HepG2 (cell line): Measurements from ENCODE around the gene LIPN. TPM values are rescaled to one million over a fixed set of nuclear protein-coding genes. Genes with fewer than 3 reads are reported as not detected.

Experiments
- ATAC-seq: fragments of 200-7000 bp; cut with Tn5 transposase; 3 replicates; pipeline ENCODE4 v1.9.1; 2020; ENCODE audit warnings: mild to moderate bottlenecking, moderate library complexity
- BruUV-seq: library from RNA; stranded (reverse); fragments of 400-500 nt; replicated peaks from 2 replicates; lab custom pipeline; 2021; lab: Mats Ljungman, UMichigan
- CTCF ChIA-PET: fragments of 300-600 bp; formaldehyde crosslinking; extraction: SDS; loops from one replicate; lab custom pipeline; 2021; ENCODE audit warnings: low total read pairs, inconsistent platforms, low intra/inter-chr PET ratio; lab: Yijun Ruan, JAX
- POLR2A ChIA-PET: fragments of 350-600 bp; sonication (Branson Sonifier 250); formaldehyde crosslinking; loops from one replicate; lab custom pipeline; 2020; ENCODE audit warnings: antibody characterized with exemption, inconsistent platforms; lab: Yijun Ruan, JAX
- DNase-seq: peaks from one replicate; pipeline ENCODE4 v3.0.0-alpha.2; 2015; ENCODE audit warnings: low spot score
- FAIRE-seq: peaks from 3 replicates; lab custom pipeline; 2011; peaks lifted over from hg19 to GRCh38; lab: Jason Lieb, UNC
- H2AFZ ChIP-seq: one replicate; pipeline ENCODE4 v1.6.1; 2011; ENCODE audit warnings: low read length, inconsistent platforms
- H3K27ac ChIP-seq: fragments of 300-600 bp; 3 replicates; pipeline ENCODE4 v1.8.0; 2011; ENCODE audit warnings: mixed run types, mild to moderate bottlenecking, mixed read lengths, low read length, inconsistent platforms; ENCODE audit not compliant: insufficient read depth; ENCODE audit errors: extremely low read length
- H3K27me3 ChIP-seq, 2 experiments: fragments of 200-600 bp in 1 of 2; 2 replicates in 1 of 2; 3 replicates in 1 of 2; pipeline versions ENCODE4 v1.6.0 to v1.8.0; 2011; ENCODE audit warnings: low read length in 2 of 2, mild to moderate bottlenecking in 2 of 2, moderate library complexity in 2 of 2, inconsistent platforms in 1 of 2; ENCODE audit not compliant: insufficient read depth in 2 of 2, control insufficient read depth in 1 of 2
- H3K36me3 ChIP-seq, 2 experiments: fragments of 200-600 bp in 1 of 2; replicated peaks in 1 of 2; 2 replicates in 1 of 2; 3 replicates in 1 of 2; pipeline versions ENCODE4 v1.5.1 to v1.8.0; 2011; ENCODE audit warnings: low read length in 2 of 2, inconsistent platforms in 1 of 2; ENCODE audit not compliant: insufficient read depth in 2 of 2, control insufficient read depth in 1 of 2
- H3K4me1 ChIP-seq: 2 replicates; pipeline ENCODE4 v1.5.1; 2012; ENCODE audit warnings: low read length, inconsistent platforms; ENCODE audit not compliant: insufficient read depth
- H3K4me2 ChIP-seq: 2 replicates; pipeline ENCODE4 v1.6.0; 2011; ENCODE audit warnings: low read depth, low read length, inconsistent platforms
- H3K4me3 ChIP-seq, 3 experiments: fragments of 200-600 bp in 1 of 3; sonication (generic), shearing (Covaris generic) in 1 of 3; replicated peaks in 1 of 3; 2 replicates each; pipeline ENCODE4 v1.5.1; 2011 to 2016; ENCODE audit warnings: low read length in 3 of 3, inconsistent platforms in 2 of 3, low read depth in 2 of 3, mild to moderate bottlenecking in 2 of 3, control low read depth in 1 of 3, mixed read lengths in 1 of 3; ENCODE audit not compliant: insufficient read depth in 1 of 3
- H3K79me2 ChIP-seq: one replicate; pipeline ENCODE4 v1.6.1; 2011; ENCODE audit warnings: low read length, inconsistent platforms; ENCODE audit not compliant: insufficient read depth
- H3K9ac ChIP-seq: 2 replicates; pipeline ENCODE4 v1.6.0; 2011; ENCODE audit warnings: mild to moderate bottlenecking, low read depth, low read length, inconsistent platforms; ENCODE audit not compliant: insufficient read depth
- H3K9me3 ChIP-seq: 2 replicates; pipeline ENCODE4 v1.5.1; 2012; ENCODE audit warnings: mild to moderate bottlenecking, low read length
- H4K20me1 ChIP-seq: 2 replicates; pipeline ENCODE4 v1.6.0; 2011; ENCODE audit warnings: inconsistent platforms, mild to moderate bottlenecking, low read length, moderate library complexity; ENCODE audit not compliant: insufficient read depth
- CEBPZ ChIP-seq: IDR thresholded peaks from 2 replicates; pipeline ENCODE4 v1.6.1; 2012; ENCODE audit warnings: low read length, improper control_type of control experiment
- GTF3A ChIP-seq: sonication (generic); formaldehyde crosslinking; conservative IDR thresholded peaks from 2 replicates; pipeline ENCODE4 v1.4.0; 2020; ENCODE audit warnings: mild to moderate bottlenecking, missing genetic modification reagents
- HHEX ChIP-seq: IDR thresholded peaks from 2 replicates; pipeline ENCODE4 v1.6.1; 2016; ENCODE audit warnings: control low read depth
- HMG20A ChIP-seq: IDR thresholded peaks from 2 replicates; pipeline ENCODE4 v1.6.1; 2016; ENCODE audit warnings: borderline replicate concordance
- KLF16 ChIP-seq, 2 experiments: sonication (generic) in 1 of 2; formaldehyde crosslinking in 1 of 2; IDR thresholded peaks; 2 replicates each; pipeline versions ENCODE4 v1.6.1 to v1.8.0; 2016 to 2023; ENCODE audit warnings: missing genetic modification reagents in 2 of 2, missing compliant biosample characterization in 1 of 2
- PAWR ChIP-seq: sonication (generic); formaldehyde crosslinking; IDR thresholded peaks from 2 replicates; pipeline ENCODE4 v1.4.0; 2020; ENCODE audit warnings: missing genetic modification reagents, mild to moderate bottlenecking, borderline replicate concordance
- PLRG1 ChIP-seq: fragments of 450-650 bp; conservative IDR thresholded peaks from 2 replicates; pipeline ENCODE4 v1.6.1; 2016
- PREB ChIP-seq: sonication (generic); formaldehyde crosslinking; IDR thresholded peaks from 2 replicates; pipeline ENCODE4 v1.4.0; 2020; ENCODE audit warnings: missing genetic modification reagents
- RARG ChIP-seq: sonication (generic); formaldehyde crosslinking; IDR thresholded peaks from 2 replicates; pipeline ENCODE4 v1.4.0; 2020; ENCODE audit warnings: low read depth, mild to moderate bottlenecking, missing genetic modification reagents
- SIN3B ChIP-seq: fragments of 150-350 bp; IDR thresholded peaks from 2 replicates; pipeline ENCODE4 v1.6.1; 2014; ENCODE audit warnings: low read length
- TOPORS ChIP-seq: sonication (generic); formaldehyde crosslinking; IDR thresholded peaks from 2 replicates; pipeline ENCODE4 v1.8.0; 2023; ENCODE audit warnings: mild to moderate bottlenecking, missing genetic modification reagents
- ZBTB3 ChIP-seq: sonication (generic); formaldehyde crosslinking; IDR thresholded peaks from 2 replicates; pipeline ENCODE4 v1.4.0; 2020; ENCODE audit warnings: low read depth, mild to moderate bottlenecking, moderate library complexity, missing genetic modification reagents, borderline replicate concordance
- ZNF367 ChIP-seq: sonication (generic); formaldehyde crosslinking; IDR thresholded peaks from 2 replicates; pipeline ENCODE4 v1.4.0; 2020; ENCODE audit warnings: missing genetic modification reagents, borderline replicate concordance
- ZNF432 ChIP-seq: sonication (generic); formaldehyde crosslinking; IDR thresholded peaks from 2 replicates; pipeline ENCODE4 v1.5.0; 2020; ENCODE audit warnings: missing genetic modification reagents, mild to moderate bottlenecking, borderline replicate concordance
- WGBS: methylation state at CpG from one replicate; pipeline ENCODE4 v1.1.6; 2017; ENCODE audit warnings: low lambda C conversion rate; 5-methylcytosine and 5-hydroxymethylcytosine counted together
- in situ Hi-C: cut with HindIII; loops from 2 replicates; pipeline ENCODE4 v1.10.0; 2017; ENCODE audit warnings: low pct_unique_long_range_greater_than_20kb; ENCODE audit not compliant: extremely low pct_ligation_motif_present
- intact Hi-C: fragments of 100-400 bp; cut with micrococcal nuclease; formaldehyde crosslinking; loops from one replicate; pipeline ENCODE4 v1.10.0; 2022; ENCODE audit not compliant: unreplicated experiment
- polyA plus RNA-seq, 8 experiments: library from polyadenylated mRNA; depleted of rRNA in 3 of 8; stranded (reverse) in 7 of 8; unstranded in 1 of 8; fragments of >200 nt; fragmentation: Illumina TruSeq in 4 of 8; extraction: Trizol in 4 of 8; gene quantifications; 2 replicates each; pipeline versions ENCODE4 v1.2.1 to v1.2.3, GENCODE V29; 2011 to 2016; ENCODE audit warnings: low read depth in 4 of 8, missing spikeins in 1 of 8, mixed read lengths in 1 of 8; ENCODE audit not compliant: insufficient read depth in 1 of 8
- total RNA-seq, 5 experiments: library from RNA; depleted of rRNA; stranded (reverse); fragments of >200 nt; fragmentation: Illumina TruSeq; extraction: Trizol; gene quantifications; 2 replicates each; pipeline ENCODE4 v1.2.3, GENCODE V29; 2016; ENCODE audit warnings: low read depth in 1 of 5
- TF ChIP-seq, protein P1 (sequence below): sonication (generic); formaldehyde crosslinking; IDR thresholded peaks from 2 replicates; pipeline ENCODE4 v1.4.0; 2020; ENCODE audit warnings: missing genetic modification reagents
- TF ChIP-seq, protein P2 (sequence below): sonication (generic); formaldehyde crosslinking; IDR thresholded peaks from 2 replicates; pipeline ENCODE4 v1.9.0; 2022; ENCODE audit warnings: low read depth, missing genetic modification reagents
- TF ChIP-seq, protein P3 (sequence below): sonication (generic); formaldehyde crosslinking; conservative IDR thresholded peaks from 2 replicates; pipeline ENCODE4 v1.5.0; 2020; ENCODE audit warnings: missing genetic modification reagents

The LIPN gene
- total and polyA plus RNA-seq, 2 of the 13 experiments (the other 11 are each of a cell fraction or from before 2014, with no cell fraction given) = not detected

GRCh38 chr10:88725798-88726197, 34.0 kb upstream of the LIPN start:
- H3K9me3 ChIP-seq = no peaks in the 10 kb centered on the region
- CTCF ChIA-PET = no interaction called here
- TF ChIP-seq, protein P1, sequence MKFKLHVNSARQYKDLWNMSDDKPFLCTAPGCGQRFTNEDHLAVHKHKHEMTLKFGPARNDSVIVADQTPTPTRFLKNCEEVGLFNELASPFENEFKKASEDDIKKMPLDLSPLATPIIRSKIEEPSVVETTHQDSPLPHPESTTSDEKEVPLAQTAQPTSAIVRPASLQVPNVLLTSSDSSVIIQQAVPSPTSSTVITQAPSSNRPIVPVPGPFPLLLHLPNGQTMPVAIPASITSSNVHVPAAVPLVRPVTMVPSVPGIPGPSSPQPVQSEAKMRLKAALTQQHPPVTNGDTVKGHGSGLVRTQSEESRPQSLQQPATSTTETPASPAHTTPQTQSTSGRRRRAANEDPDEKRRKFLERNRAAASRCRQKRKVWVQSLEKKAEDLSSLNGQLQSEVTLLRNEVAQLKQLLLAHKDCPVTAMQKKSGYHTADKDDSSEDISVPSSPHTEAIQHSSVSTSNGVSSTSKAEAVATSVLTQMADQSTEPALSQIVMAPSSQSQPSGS (CRISPR knock-in tag) = no peak
- TF ChIP-seq PLRG1 (no peak), GTF3A (CRISPR knock-in tag) (no peak), ZNF432 (no peak), PAWR (CRISPR knock-in tag) (no peak), RARG (CRISPR knock-in tag) (no peak), PREB (CRISPR knock-in tag) (no peak), KLF16 (CRISPR knock-in tag; IDR thresholded peaks at IDR 0.05) (no peak), HHEX (CRISPR knock-in tag) (no peak), SIN3B (no peak), ZBTB3 (CRISPR knock-in tag) (no peak), CEBPZ (no peak), TOPORS (CRISPR knock-in tag) (no peak), HMG20A (CRISPR knock-in tag) (no peak), ZNF367 (CRISPR knock-in tag) (no peak)
- TF ChIP-seq, protein P2, sequence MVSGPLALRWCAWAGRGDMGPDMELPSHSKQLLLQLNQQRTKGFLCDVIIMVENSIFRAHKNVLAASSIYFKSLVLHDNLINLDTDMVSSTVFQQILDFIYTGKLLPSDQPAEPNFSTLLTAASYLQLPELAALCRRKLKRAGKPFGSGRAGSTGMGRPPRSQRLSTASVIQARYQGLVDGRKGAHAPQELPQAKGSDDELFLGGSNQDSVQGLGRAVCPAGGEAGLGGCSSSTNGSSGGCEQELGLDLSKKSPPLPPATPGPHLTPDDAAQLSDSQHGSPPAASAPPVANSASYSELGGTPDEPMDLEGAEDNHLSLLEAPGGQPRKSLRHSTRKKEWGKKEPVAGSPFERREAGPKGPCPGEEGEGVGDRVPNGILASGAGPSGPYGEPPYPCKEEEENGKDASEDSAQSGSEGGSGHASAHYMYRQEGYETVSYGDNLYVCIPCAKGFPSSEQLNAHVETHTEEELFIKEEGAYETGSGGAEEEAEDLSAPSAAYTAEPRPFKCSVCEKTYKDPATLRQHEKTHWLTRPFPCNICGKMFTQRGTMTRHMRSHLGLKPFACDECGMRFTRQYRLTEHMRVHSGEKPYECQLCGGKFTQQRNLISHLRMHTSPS (CRISPR knock-in tag) = no peak
- TF ChIP-seq, protein P3, sequence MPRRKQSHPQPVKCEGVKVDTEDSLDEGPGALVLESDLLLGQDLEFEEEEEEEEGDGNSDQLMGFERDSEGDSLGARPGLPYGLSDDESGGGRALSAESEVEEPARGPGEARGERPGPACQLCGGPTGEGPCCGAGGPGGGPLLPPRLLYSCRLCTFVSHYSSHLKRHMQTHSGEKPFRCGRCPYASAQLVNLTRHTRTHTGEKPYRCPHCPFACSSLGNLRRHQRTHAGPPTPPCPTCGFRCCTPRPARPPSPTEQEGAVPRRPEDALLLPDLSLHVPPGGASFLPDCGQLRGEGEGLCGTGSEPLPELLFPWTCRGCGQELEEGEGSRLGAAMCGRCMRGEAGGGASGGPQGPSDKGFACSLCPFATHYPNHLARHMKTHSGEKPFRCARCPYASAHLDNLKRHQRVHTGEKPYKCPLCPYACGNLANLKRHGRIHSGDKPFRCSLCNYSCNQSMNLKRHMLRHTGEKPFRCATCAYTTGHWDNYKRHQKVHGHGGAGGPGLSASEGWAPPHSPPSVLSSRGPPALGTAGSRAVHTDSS (CRISPR knock-in tag) = no peak

More at GRCh38 chr10:88725798-88726197, 34.0 kb upstream of the LIPN start:
- ATAC-seq (no peak), DNase-seq (no peak), FAIRE-seq (no peak)
- in situ Hi-C loops (no loop called here), intact Hi-C loops (no loop called here)
- POLR2A ChIA-PET = no interaction called here
- no TSS peak for BruUV-seq
- H3K9ac ChIP-seq = no peak overlapping the region
- H3K4me1 ChIP-seq = no peaks in the 10 kb centered on the region
- H2AFZ ChIP-seq = no peak overlapping the region
- no peaks in the 10 kb centered on the region for H3K79me2 ChIP-seq
- no peaks in the 10 kb centered on the region; a peak in 1 of 5 replicates for H3K27me3 ChIP-seq
- H3K4me2 ChIP-seq = no peak overlapping the region
- no peaks in the 10 kb centered on the region for H3K36me3 ChIP-seq
- H3K4me3 ChIP-seq = no peak overlapping the region
- no peak overlapping the region for H3K27ac ChIP-seq
- WGBS = 0% methylated on average over 1 of the region's 1 CpG
- no peaks in the 10 kb centered on the region for H4K20me1 ChIP-seq
